Stimulated activated CD8-positive, alpha-beta memory T cell treated with anti-CD3 and anti-CD28 coated beads, Interleukin-4, amount 100 ng/mL, for 4 hours (primary cell): ENCODE results near the gene ROM1.
"Not testable (repeated sequence)": the region's sequence is repeated elsewhere in the genome, so short reads cannot be mapped to it uniquely, and the experiment has no call there.

Experiments
- DNase-seq, 2 donors: peaks; one replicate each; pipeline ENCODE4 v3.0.0-alpha.2; 2020; ENCODE audit warnings: low read depth in 2 of 2, low spot score in 1 of 2

Gene ROM1

GRCh38 chr11:62612366-62613290 is at the start of gene ROM1, which contains the start of gene EML3:
ROM1 (plus strand) TSS chr11:62613257; CDS start chr11:62613282, 25 bp downstream.
EML3 (minus strand) TSS chr11:62612775; CDS start chr11:62612457, 318 bp downstream.
- DNase-seq: peak; percentile 72 to 84

GRCh38 chr11:62565100-62565802 is 47.8 kb upstream of the ROM1 start:
- DNase-seq: no peak

GRCh38 chr11:62566247-62566646 is 46.8 kb upstream of the ROM1 start:
- DNase-seq: no peak

GRCh38 chr11:62567018-62567633 is 45.9 kb upstream of the ROM1 start:
- no peak for DNase-seq

GRCh38 chr11:62569611-62570010 is 43.4 kb upstream of the ROM1 start:
- no peak for DNase-seq

- not testable (repeated sequence) for DNase-seq
Observed at GRCh38 chr11:62570903-62571302, 42.2 kb upstream of the ROM1 start.

GRCh38 chr11:62571493-62571892 is 41.6 kb upstream of the ROM1 start:
- DNase-seq: not testable (repeated sequence)

- no peak for DNase-seq
Observed at GRCh38 chr11:62572431-62572830, 40.6 kb upstream of the ROM1 start.

- no peak for DNase-seq
Observed at GRCh38 chr11:62573006-62573591, 40.0 kb upstream of the ROM1 start.

GRCh38 chr11:62573592-62574362 is 39.3 kb upstream of the ROM1 start, which contains the start of gene EEF1G:
EEF1G (minus strand) TSS chr11:62573891; CDS start chr11:62573842, 49 bp downstream.
- DNase-seq: peak; percentile 94 to 97

GRCh38 chr11:62574363-62575071 is 38.5 kb upstream of the ROM1 start:
- no peak for DNase-seq

GRCh38 chr11:62575156-62575555 is 37.9 kb upstream of the ROM1 start:
- DNase-seq: no peak

- DNase-seq: no peak
Observed at GRCh38 chr11:62575837-62576236, 37.2 kb upstream of the ROM1 start.

GRCh38 chr11:62577046-62577714 is 35.9 kb upstream of the ROM1 start:
- no peak for DNase-seq

GRCh38 chr11:62578541-62578940 is 34.5 kb upstream of the ROM1 start:
- no peak for DNase-seq

GRCh38 chr11:62579252-62579651 is 33.8 kb upstream of the ROM1 start:
- DNase-seq: no peak

GRCh38 chr11:62580959-62581715 is 31.9 kb upstream of the ROM1 start:
- no peak for DNase-seq

- not testable (repeated sequence) for DNase-seq
Observed at GRCh38 chr11:62581735-62582134, 31.3 kb upstream of the ROM1 start.
